ENCODE data around the gene FHIP1A.

The FHIP1A gene

DNA sequence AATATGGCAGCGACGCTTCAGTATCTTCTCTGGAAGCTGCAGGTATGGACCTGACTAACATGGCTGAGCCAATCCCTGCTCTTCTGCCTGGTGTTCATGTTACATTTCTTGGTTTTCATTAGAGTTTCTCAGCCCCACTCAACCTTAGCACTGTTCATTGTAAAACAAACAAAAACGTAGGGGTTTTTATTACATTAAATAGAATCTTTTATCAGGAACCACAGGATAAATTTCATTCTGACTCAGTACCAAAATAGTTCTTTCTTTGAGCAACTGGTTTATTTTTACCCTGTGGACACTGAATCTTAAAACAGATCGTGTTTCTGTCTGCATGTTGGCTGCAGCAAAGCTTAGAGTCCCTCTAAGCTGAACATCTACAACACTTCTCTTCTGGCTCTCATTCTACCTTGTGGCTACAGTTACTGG is 27.1 kb downstream of the FHIP1A start:
- no peak overlapping the region for H3K9ac ChIP-seq (ENCODE audit: low read length)
- no peaks in the 10 kb centered on the region for H3K27me3 ChIP-seq (ENCODE audit: control insufficient read depth, insufficient read depth, low read length)
- no peaks in the 10 kb centered on the region for H3K36me3 ChIP-seq (ENCODE audit: control insufficient read depth, low read depth, low read length)
- H3K27ac ChIP-seq (ENCODE audit: low read length), result no peak overlapping the region
- no peak overlapping the region for H3K4me3 ChIP-seq (ENCODE audit: low read length)
- H3K9me3 ChIP-seq (ENCODE audit: control insufficient read depth, low read depth, low read length), result no peaks in the 10 kb centered on the region
- H3K4me1 ChIP-seq (ENCODE audit: control insufficient read depth, low read depth, low read length), result peaks cover 11% of the 10 kb centered on the region

DNA sequence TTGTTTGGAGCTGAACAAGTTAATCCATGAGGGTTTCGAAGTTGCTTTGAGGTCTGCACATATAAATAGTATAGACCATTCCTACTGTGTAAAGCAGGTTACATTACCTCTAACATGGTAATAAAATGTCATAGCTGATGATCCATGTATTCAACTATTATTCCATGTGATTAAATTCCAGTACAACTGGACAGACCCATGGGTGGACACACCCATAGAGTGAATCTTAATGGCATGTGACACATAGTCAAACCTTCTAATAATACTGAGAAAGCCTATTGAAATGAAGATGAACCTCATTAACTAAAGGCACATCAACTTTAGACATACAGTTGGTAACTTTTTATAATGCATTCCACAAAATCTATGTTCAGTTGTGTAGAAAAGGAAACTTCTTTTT is 28.5 kb downstream of the FHIP1A start:
- Histone ChIP-seq H3K27ac (ENCODE audit: low read length) (no peak overlapping the region), H3K4me3 (ENCODE audit: low read length) (no peak overlapping the region)

DNA sequence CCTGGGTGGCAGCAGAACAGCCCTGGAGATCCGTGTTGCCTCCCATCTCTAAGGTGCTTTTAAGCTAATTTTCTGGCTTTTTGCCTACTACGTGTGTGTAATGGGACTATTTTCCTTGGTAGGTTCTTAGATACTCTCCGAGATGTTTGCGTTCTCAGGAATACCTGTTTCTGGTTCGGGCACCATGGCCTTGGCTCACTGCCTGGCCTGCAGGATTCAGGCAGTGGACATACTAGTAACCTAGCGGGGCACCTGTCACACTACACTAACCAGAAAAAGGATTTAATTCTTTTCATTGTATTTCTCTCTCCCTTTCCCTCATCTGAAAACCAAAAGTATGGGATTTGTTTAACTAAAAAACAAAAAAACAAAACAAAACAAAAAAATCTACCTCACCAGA is 29.2 kb downstream of the FHIP1A start:
- Histone ChIP-seq H3K9ac (ENCODE audit: low read length) (no peak overlapping the region), H3K27ac (ENCODE audit: low read length) (no peak overlapping the region), H3K9me3 (ENCODE audit: control insufficient read depth, low read depth, low read length) (no peaks in the 10 kb centered on the region), H3K4me3 (ENCODE audit: low read length) (no peak overlapping the region), H3K4me1 (ENCODE audit: control insufficient read depth, low read depth, low read length) (no peaks in the 10 kb centered on the region), H3K27me3 (ENCODE audit: control insufficient read depth, insufficient read depth, low read length) (no peaks in the 10 kb centered on the region), H3K36me3 (ENCODE audit: control insufficient read depth, low read depth, low read length) (no peaks in the 10 kb centered on the region)

More for the DNA sequence above, 28.5 kb downstream of the FHIP1A start:
- H3K9me3 ChIP-seq (ENCODE audit: control insufficient read depth, low read depth, low read length), result no peaks in the 10 kb centered on the region
- no peaks in the 10 kb centered on the region for H3K27me3 ChIP-seq (ENCODE audit: control insufficient read depth, insufficient read depth, low read length)
- H3K4me1 ChIP-seq (ENCODE audit: control insufficient read depth, low read depth, low read length), result no peaks in the 10 kb centered on the region
- H3K36me3 ChIP-seq (ENCODE audit: control insufficient read depth, low read depth, low read length), result no peaks in the 10 kb centered on the region
- no peak overlapping the region for H3K9ac ChIP-seq (ENCODE audit: low read length)

DNA sequence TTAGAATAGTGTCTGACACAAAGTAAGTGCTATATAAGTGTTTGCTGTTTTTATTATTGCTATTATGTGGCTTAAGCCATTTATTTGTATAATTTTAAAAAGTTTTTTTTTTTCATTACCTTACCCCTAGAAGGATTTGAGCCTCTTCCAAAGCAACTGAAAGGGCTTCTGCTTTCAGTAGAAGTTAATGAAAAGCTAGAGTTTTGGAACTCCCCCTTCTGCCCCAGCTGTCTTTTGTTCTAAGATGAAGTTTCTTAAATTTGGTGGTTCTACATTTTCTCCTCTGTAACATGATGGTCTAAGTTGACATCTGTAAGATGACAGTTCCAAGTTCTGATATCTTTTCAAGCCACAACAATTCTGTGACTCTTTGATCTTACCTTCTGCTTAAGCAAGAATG is 30.3 kb downstream of the FHIP1A start:
- no peak overlapping the region for H3K4me3 ChIP-seq (ENCODE audit: low read length)
- no peaks in the 10 kb centered on the region for H3K27me3 ChIP-seq (ENCODE audit: control insufficient read depth, insufficient read depth, low read length)
- no peaks in the 10 kb centered on the region for H3K36me3 ChIP-seq (ENCODE audit: control insufficient read depth, low read depth, low read length)
- H3K4me1 ChIP-seq (ENCODE audit: control insufficient read depth, low read depth, low read length), result peaks cover 9% of the 10 kb centered on the region
- no peak overlapping the region for H3K9ac ChIP-seq (ENCODE audit: low read length)
- H3K27ac ChIP-seq (ENCODE audit: low read length), result no peak overlapping the region
- no peaks in the 10 kb centered on the region for H3K9me3 ChIP-seq (ENCODE audit: control insufficient read depth, low read depth, low read length)

DNA sequence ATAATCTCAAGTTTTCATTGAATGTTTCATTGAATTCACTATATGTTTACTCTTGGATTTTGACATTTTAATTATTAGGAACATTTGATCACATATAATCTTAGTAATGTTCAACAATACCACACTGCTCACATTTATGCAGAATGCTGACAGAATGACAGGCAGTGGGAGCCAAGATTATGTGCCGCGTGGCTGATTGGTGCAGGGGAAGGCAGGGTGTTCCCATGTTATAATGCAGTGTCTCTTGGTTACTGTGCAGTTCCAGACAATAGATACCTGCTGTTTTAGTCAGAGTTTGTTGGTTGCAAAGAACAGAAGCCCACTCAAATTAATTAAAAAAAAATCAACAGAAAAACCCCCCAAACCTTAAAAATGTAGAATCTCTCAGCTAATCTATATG is 33.0 kb downstream of the FHIP1A start:
- H3K27ac ChIP-seq (ENCODE audit: low read length), result no peak overlapping the region
- no peak overlapping the region for H3K4me3 ChIP-seq (ENCODE audit: low read length)
- H3K36me3 ChIP-seq (ENCODE audit: control insufficient read depth, low read depth, low read length), result no peaks in the 10 kb centered on the region
- H3K4me1 ChIP-seq (ENCODE audit: control insufficient read depth, low read depth, low read length), result peaks cover 9% of the 10 kb centered on the region
- H3K27me3 ChIP-seq (ENCODE audit: control insufficient read depth, insufficient read depth, low read length), result no peaks in the 10 kb centered on the region
- H3K9ac ChIP-seq (ENCODE audit: low read length), result no peak overlapping the region
- H3K9me3 ChIP-seq (ENCODE audit: control insufficient read depth, low read depth, low read length), result no peaks in the 10 kb centered on the region

DNA sequence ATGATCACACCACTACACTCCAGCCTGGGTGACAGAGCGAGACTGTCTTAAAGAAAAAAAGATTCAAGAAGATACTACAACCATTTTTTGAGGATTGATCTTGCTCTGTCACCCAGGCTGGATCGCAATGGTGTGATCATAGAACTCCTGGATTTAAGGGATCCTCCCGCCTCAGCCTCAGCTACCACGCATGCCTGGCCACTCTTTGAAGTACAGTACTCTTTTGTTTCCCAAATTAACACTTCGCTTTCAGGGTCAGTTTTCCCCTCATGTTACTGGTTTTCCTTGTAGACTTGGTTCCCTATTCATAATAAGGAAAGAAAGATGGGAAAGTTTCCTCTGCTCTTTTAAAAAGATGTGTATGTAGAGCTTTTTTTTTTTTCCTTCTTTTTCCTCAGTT is 34.3 kb downstream of the FHIP1A start:
- no peak overlapping the region for H3K27ac ChIP-seq (ENCODE audit: low read length)
- H3K4me1 ChIP-seq (ENCODE audit: control insufficient read depth, low read depth, low read length), result peaks cover 9% of the 10 kb centered on the region
- H3K36me3 ChIP-seq (ENCODE audit: control insufficient read depth, low read depth, low read length), result no peaks in the 10 kb centered on the region
- no peaks in the 10 kb centered on the region for H3K27me3 ChIP-seq (ENCODE audit: control insufficient read depth, insufficient read depth, low read length)
- no peak overlapping the region for H3K4me3 ChIP-seq (ENCODE audit: low read length)
- H3K9me3 ChIP-seq (ENCODE audit: control insufficient read depth, low read depth, low read length), result no peaks in the 10 kb centered on the region
- H3K9ac ChIP-seq (ENCODE audit: low read length), result no peak overlapping the region

DNA sequence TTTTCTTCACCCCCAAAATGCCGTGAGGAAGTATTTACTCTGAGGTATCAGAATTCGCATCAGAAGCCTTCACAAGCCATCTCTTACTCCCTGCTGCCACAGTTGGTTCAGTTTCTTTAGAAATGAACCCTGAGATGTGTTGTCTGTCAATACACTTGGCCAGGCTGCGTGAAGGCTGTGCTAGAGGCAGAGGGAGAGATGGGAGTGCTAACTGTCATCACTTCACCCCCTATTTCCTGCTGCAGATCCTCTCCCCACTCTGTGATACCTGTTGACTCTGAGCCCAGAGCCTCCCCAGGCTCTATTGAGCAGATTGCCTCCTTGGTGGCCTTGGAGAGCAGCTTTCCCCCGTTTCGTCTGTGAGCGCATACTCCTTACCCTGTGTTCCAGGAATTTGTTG is 34.8 kb downstream of the FHIP1A start:
- Histone ChIP-seq H3K27ac (ENCODE audit: low read length) (no peak overlapping the region), H3K9ac (ENCODE audit: low read length) (no peak overlapping the region), H3K4me1 (ENCODE audit: control insufficient read depth, low read depth, low read length) (peaks cover 9% of the 10 kb centered on the region), H3K27me3 (ENCODE audit: control insufficient read depth, insufficient read depth, low read length) (no peaks in the 10 kb centered on the region), H3K9me3 (ENCODE audit: control insufficient read depth, low read depth, low read length) (no peaks in the 10 kb centered on the region), H3K4me3 (ENCODE audit: low read length) (no peak overlapping the region), H3K36me3 (ENCODE audit: control insufficient read depth, low read depth, low read length) (no peaks in the 10 kb centered on the region)

DNA sequence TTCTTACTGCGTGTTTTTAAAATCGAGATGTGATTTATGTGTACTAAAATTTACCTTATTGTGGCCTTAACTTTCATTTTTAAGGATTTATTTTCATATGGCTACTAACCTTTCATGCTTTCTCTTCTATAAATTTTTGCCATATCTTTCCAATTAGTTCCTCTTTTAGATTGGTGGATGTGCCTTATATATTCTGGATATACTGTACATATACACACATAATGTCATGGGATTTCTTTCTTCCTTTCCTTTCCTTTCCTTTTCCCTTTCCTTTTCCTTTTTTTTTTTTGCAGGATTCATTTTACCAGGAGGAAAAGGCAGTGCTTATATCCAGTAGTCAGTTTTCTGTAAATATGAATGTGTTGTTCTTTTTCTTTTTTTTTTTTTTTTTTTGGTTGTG is 37.2 kb downstream of the FHIP1A start:
- no peaks in the 10 kb centered on the region for H3K27me3 ChIP-seq (ENCODE audit: control insufficient read depth, insufficient read depth, low read length)
- peaks cover 9% of the 10 kb centered on the region for H3K4me1 ChIP-seq (ENCODE audit: control insufficient read depth, low read depth, low read length)
- H3K36me3 ChIP-seq (ENCODE audit: control insufficient read depth, low read depth, low read length), result no peaks in the 10 kb centered on the region
- no peaks in the 10 kb centered on the region for H3K9me3 ChIP-seq (ENCODE audit: control insufficient read depth, low read depth, low read length)
- no peak overlapping the region for H3K4me3 ChIP-seq (ENCODE audit: low read length)
- no peak overlapping the region for H3K9ac ChIP-seq (ENCODE audit: low read length)
- no peak overlapping the region for H3K27ac ChIP-seq (ENCODE audit: low read length)

DNA sequence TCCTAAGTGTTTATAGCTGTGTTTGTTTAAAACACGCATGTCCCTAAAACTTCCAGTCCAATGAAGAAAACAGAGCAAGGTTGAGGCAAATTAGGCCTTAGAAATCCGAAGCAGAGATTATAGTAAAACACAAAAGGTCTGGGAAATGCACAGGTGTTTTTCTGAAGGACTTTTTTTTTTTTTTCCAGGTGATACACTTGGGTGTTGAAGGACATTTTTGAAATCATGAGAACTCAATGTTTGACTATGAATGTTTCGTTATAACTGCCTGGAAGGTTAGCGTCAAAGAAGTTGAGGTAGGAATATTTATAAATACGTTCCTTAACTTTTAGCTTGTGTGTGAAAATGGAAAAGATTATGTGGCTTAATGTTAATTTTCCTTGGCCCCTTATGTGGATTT is 45.5 kb downstream of the FHIP1A start:
- Histone ChIP-seq H3K4me3 (ENCODE audit: low read length) (no peak overlapping the region), H3K9ac (ENCODE audit: low read length) (no peak overlapping the region), H3K36me3 (ENCODE audit: control insufficient read depth, low read depth, low read length) (no peaks in the 10 kb centered on the region), H3K27ac (ENCODE audit: low read length) (no peak overlapping the region), H3K27me3 (ENCODE audit: control insufficient read depth, insufficient read depth, low read length) (no peaks in the 10 kb centered on the region), H3K4me1 (ENCODE audit: control insufficient read depth, low read depth, low read length) (peaks cover 21% of the 10 kb centered on the region), H3K9me3 (ENCODE audit: control insufficient read depth, low read depth, low read length) (no peaks in the 10 kb centered on the region)

DNA sequence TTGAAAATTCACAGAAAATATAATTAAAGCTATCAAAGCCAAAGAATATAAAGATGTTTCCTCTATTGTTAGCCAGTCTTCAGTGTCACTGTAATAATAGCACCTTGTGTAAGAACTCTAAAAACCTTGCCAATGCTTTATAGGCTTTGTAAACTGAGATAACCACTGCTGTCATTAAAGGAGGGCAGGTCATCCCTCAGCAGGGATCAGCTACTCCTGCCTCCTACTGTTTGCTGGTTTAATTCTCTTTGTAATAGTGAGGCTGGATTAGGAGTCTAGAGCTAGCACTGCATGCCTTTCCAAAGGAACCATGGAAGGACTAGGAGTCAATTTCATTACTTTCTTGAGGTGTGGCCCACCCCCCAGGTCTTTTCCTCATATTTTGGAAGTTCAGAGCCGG is 46.2 kb downstream of the FHIP1A start:
- H3K9me3 ChIP-seq (ENCODE audit: control insufficient read depth, low read depth, low read length), result no peaks in the 10 kb centered on the region
- H3K9ac ChIP-seq (ENCODE audit: low read length), result no peak overlapping the region
- H3K36me3 ChIP-seq (ENCODE audit: control insufficient read depth, low read depth, low read length), result no peaks in the 10 kb centered on the region
- no peak overlapping the region for H3K27ac ChIP-seq (ENCODE audit: low read length)
- H3K27me3 ChIP-seq (ENCODE audit: control insufficient read depth, insufficient read depth, low read length), result no peaks in the 10 kb centered on the region
- peaks cover 21% of the 10 kb centered on the region for H3K4me1 ChIP-seq (ENCODE audit: control insufficient read depth, low read depth, low read length)
- no peak overlapping the region for H3K4me3 ChIP-seq (ENCODE audit: low read length)

DNA sequence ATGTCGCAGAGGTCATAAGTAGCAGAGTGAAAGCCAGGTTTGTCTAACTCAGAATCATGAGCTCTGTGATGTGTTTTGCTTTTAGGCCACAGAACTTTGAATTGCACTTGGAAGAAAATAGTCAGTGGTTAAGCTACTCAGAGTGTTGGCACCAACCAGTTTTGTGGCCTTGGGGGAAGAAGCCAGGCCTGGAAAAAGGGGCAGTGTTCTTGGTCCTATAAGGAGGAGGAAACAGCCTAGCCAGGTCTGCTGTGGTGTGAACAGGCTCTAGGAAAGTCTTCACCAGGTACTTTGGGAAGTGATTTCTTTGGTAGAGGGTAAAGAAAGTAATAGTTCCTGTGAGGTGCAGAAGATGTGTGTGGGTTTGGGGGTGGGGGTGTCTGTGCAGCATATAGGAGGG is 49.2 kb downstream of the FHIP1A start:
- no peaks in the 10 kb centered on the region for H3K9me3 ChIP-seq (ENCODE audit: control insufficient read depth, low read depth, low read length)
- no peaks in the 10 kb centered on the region for H3K36me3 ChIP-seq (ENCODE audit: control insufficient read depth, low read depth, low read length)
- no peak overlapping the region for H3K9ac ChIP-seq (ENCODE audit: low read length)
- H3K4me3 ChIP-seq (ENCODE audit: low read length), result no peak overlapping the region
- no peaks in the 10 kb centered on the region for H3K27me3 ChIP-seq (ENCODE audit: control insufficient read depth, insufficient read depth, low read length)
- no peak overlapping the region for H3K27ac ChIP-seq (ENCODE audit: low read length)
- H3K4me1 ChIP-seq (ENCODE audit: control insufficient read depth, low read depth, low read length), result peaks cover 21% of the 10 kb centered on the region
